OCI-M2 (cell line): ENCODE data around the gene STAP2.

Experiments
- DNase-seq: peaks from one replicate; lab custom pipeline; 2025; ENCODE audit not compliant: unreplicated experiment; lab: John Stamatoyannopoulos, UW

STAP2 gene

GRCh38 chr19:4328243-4328990, 10.2 kb downstream of the STAP2 start:
- peak; percentile 79 for DNase-seq

GRCh38 chr19:4327877-4328242, 10.8 kb downstream of the STAP2 start:
- no peak for DNase-seq

GRCh38 chr19:4327252-4327876, 11.3 kb downstream of the STAP2 start:
- peak; percentile 87 for DNase-seq

GRCh38 chr19:4326837-4327251, 11.8 kb downstream of the STAP2 start:
- DNase-seq: no peak

- DNase-seq: no peak
Measured at GRCh38 chr19:4326215-4326836, 12.3 kb downstream of the STAP2 start.

- no peak for DNase-seq
Measured at GRCh38 chr19:4324228-4324627, 14.4 kb downstream of the STAP2 start.

GRCh38 chr19:4323692-4324091, 14.9 kb downstream of the STAP2 start:
- no peak for DNase-seq

GRCh38 chr19:4322942-4323665, 15.5 kb downstream of the STAP2 start:
- no peak for DNase-seq

- no peak for DNase-seq
Measured at GRCh38 chr19:4320419-4320818, 18.2 kb downstream of the STAP2 start.

GRCh38 chr19:4319067-4319718, 19.4 kb downstream of the STAP2 start:
- DNase-seq: no peak

GRCh38 chr19:4318460-4318859, 20.2 kb downstream of the STAP2 start:
- no peak for DNase-seq

- no peak for DNase-seq
Measured at GRCh38 chr19:4316956-4317355, 21.7 kb downstream of the STAP2 start.

- no peak for DNase-seq
Measured at GRCh38 chr19:4313847-4314490, 24.7 kb downstream of the STAP2 start.

- no peak for DNase-seq
Measured at GRCh38 chr19:4310247-4311121, 28.1 kb downstream of the STAP2 start.

GRCh38 chr19:4305659-4306058, 33.0 kb downstream of the STAP2 start:
- no peak for DNase-seq

GRCh38 chr19:4305257-4305612, 33.4 kb downstream of the STAP2 start:
- DNase-seq: no peak

GRCh38 chr19:4304538-4305256, 33.9 kb downstream of the STAP2 start, which contains the start of gene FSD1:
Gene FSD1, plus strand, starts transcription at chr19:4304598. Its CDS starts 149 bp downstream, at chr19:4304747.
- DNase-seq: no peak

GRCh38 chr19:4303819-4304537, 34.6 kb downstream of the STAP2 start:
- no peak for DNase-seq
